NCI-H2171 treated with DMSO at 0.1 percent for 48 hours (cell line): ENCODE data around the gene HERC3.
"Not testable (repeated sequence)": the region's sequence is repeated elsewhere in the genome, so short reads cannot be mapped to it uniquely, and the experiment has no call there.

Experiments used
- DNase-seq: peaks from one replicate; lab custom pipeline; 2025; lab: John Stamatoyannopoulos, UW

Gene HERC3

GRCh38 chr4:88609387-88609786 is 17.1 kb downstream of the HERC3 start:
- DNase-seq, result no peak

GRCh38 chr4:88609794-88610193 is 17.5 kb downstream of the HERC3 start:
- not testable (repeated sequence) for DNase-seq

- no peak for DNase-seq
Observed at GRCh38 chr4:88610771-88611170, 18.5 kb downstream of the HERC3 start.

GRCh38 chr4:88613417-88613875 is 21.2 kb downstream of the HERC3 start:
- peak; percentile 72 for DNase-seq

GRCh38 chr4:88614058-88614457 is 21.8 kb downstream of the HERC3 start:
- no peak for DNase-seq

- no peak for DNase-seq
Observed at GRCh38 chr4:88616275-88617150, 24.2 kb downstream of the HERC3 start.

- no peak for DNase-seq
Observed at GRCh38 chr4:88618782-88619485, 26.7 kb downstream of the HERC3 start.

GRCh38 chr4:88619971-88620370 is 27.7 kb downstream of the HERC3 start:
- DNase-seq, result no peak

GRCh38 chr4:88621763-88622327 is 29.6 kb downstream of the HERC3 start:
- DNase-seq, result no peak

- DNase-seq, result no peak
Observed at GRCh38 chr4:88623097-88623496, 30.8 kb downstream of the HERC3 start.

- no peak for DNase-seq
Observed at GRCh38 chr4:88628746-88629145, 36.5 kb downstream of the HERC3 start.

GRCh38 chr4:88629826-88630225 is 37.5 kb downstream of the HERC3 start:
- no peak for DNase-seq

GRCh38 chr4:88630756-88631155 is 38.5 kb downstream of the HERC3 start:
- DNase-seq, result no peak

- DNase-seq, result no peak
Observed at GRCh38 chr4:88643932-88644331, 51.7 kb downstream of the HERC3 start.

GRCh38 chr4:88645994-88646393 is 53.7 kb downstream of the HERC3 start:
- no peak for DNase-seq

- no peak for DNase-seq
Observed at GRCh38 chr4:88646528-88647280, 54.4 kb downstream of the HERC3 start.

GRCh38 chr4:88649716-88650115 is 57.4 kb downstream of the HERC3 start:
- no peak for DNase-seq

GRCh38 chr4:88653371-88653946 is 61.2 kb downstream of the HERC3 start:
- no peak for DNase-seq

- DNase-seq, result no peak
Observed at GRCh38 chr4:88655226-88655625, 62.9 kb downstream of the HERC3 start.

- DNase-seq, result peak; percentile 1
Observed at GRCh38 chr4:88659055-88659889, 67.0 kb downstream of the HERC3 start.

- DNase-seq, result no peak
Observed at GRCh38 chr4:88659890-88660208, 67.6 kb downstream of the HERC3 start.
